Upper lobe of left lung (tissue), 4 donors: ENCODE data around the gene ABCE1.

Experiments
- POLR2A ChIP-seq, 4 donors: fragments of 450-650 bp; IDR thresholded peaks; one replicate each; pipeline ENCODE4 v1.5.1; 2016 to 2017; ENCODE audit warnings: antibody characterized with exemption in 4 of 4, mild to moderate bottlenecking in 2 of 4
- TF ChIP-seq, protein P1 (sequence below), 6 experiments: fragments of 450-650 bp in 4 of 6; fragments of 200-600 bp in 2 of 6; sonication (generic) in 2 of 6; IDR thresholded peaks; one replicate each; pipeline ENCODE4 v1.5.1; 2016 to 2019; ENCODE audit warnings: antibody characterized with exemption in 6 of 6

DNA sequence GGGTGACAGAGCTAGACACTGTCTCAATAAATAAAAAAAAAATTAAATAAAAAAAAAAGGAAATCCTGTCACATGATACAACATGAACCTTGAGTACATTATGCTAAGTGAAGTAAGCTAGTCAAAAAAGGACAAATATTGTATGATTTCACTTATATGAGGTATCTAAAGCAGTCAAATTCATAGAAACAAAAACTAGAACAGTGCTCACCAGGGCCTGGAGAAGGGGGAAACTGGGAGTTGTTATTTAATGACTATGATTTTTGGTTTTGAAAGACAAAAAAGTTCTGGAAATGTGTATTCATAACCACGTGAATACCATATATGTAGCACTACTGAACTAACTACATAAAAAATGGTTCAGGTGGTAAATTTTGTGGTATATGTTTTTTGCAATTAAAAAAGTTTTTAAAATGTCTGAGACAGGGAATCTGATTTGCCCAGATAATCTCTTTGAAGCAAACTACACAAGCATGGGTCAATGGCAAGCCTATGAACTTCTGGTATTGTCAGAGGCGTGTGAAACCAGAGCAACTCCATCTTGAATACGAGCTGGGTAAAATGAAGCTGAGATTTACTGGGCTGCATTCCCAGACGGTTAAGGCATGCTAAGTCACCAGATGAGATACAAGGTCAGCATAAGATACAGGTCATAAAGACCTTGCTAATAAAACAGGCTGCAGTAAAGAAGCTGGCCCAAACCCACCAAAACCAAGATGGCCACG, 42.4 kb upstream of the ABCE1 start:
- TF ChIP-seq POLR2A (IDR thresholded peaks at IDR 0.05) = no peak
- TF ChIP-seq, protein P1, sequence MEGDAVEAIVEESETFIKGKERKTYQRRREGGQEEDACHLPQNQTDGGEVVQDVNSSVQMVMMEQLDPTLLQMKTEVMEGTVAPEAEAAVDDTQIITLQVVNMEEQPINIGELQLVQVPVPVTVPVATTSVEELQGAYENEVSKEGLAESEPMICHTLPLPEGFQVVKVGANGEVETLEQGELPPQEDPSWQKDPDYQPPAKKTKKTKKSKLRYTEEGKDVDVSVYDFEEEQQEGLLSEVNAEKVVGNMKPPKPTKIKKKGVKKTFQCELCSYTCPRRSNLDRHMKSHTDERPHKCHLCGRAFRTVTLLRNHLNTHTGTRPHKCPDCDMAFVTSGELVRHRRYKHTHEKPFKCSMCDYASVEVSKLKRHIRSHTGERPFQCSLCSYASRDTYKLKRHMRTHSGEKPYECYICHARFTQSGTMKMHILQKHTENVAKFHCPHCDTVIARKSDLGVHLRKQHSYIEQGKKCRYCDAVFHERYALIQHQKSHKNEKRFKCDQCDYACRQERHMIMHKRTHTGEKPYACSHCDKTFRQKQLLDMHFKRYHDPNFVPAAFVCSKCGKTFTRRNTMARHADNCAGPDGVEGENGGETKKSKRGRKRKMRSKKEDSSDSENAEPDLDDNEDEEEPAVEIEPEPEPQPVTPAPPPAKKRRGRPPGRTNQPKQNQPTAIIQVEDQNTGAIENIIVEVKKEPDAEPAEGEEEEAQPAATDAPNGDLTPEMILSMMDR (IDR thresholded peaks at IDR 0.05) = no peak
